Activated CD4-positive, alpha-beta T cell treated with anti-CD3 and anti-CD28 coated beads for 36 hours (primary cell): ENCODE data around the gene TTC9B. TPM values are rescaled to one million over a fixed set of nuclear protein-coding genes. Genes with fewer than 3 reads are reported as not detected.

Experiments used
- ATAC-seq: fragments of 200-7000 bp; cut with Tn5 transposase; one replicate; pipeline ENCODE4 v1.10.0; 2021; ENCODE audit warnings: mild to moderate bottlenecking, moderate library complexity
- CTCF ChIA-PET: fragments of 350-600 bp; sonication (Branson Sonifier 250); formaldehyde crosslinking; loops from one replicate; lab custom pipeline; 2021; ENCODE audit warnings: antibody characterized with exemption; lab: Charles Lee
- POLR2A ChIA-PET: fragments of 350-600 bp; sonication (Branson Sonifier 250); formaldehyde crosslinking; loops from one replicate; lab custom pipeline; 2021; ENCODE audit warnings: antibody characterized with exemption, inconsistent platforms; lab: Charles Lee
- DNase-seq: peaks from one replicate; pipeline ENCODE4 v3.0.0-alpha.2; 2020
- H3K27ac Mint-ChIP-seq: one replicate; pipeline ENCODE4 v1.8.0; 2021; ENCODE audit warnings: mixed read lengths
- H3K27me3 Mint-ChIP-seq: one replicate; pipeline ENCODE4 v1.8.0; 2021; ENCODE audit warnings: mixed read lengths
- H3K36me3 Mint-ChIP-seq: one replicate; pipeline ENCODE4 v1.8.0; 2021; ENCODE audit warnings: low read depth, mixed read lengths
- H3K4me1 Mint-ChIP-seq: one replicate; pipeline ENCODE4 v1.8.0; 2021; ENCODE audit warnings: mixed read lengths
- H3K4me3 Mint-ChIP-seq: one replicate; pipeline ENCODE4 v1.8.0; 2021; ENCODE audit warnings: mild to moderate bottlenecking, moderate library complexity, mixed read lengths
- H3K9me3 Mint-ChIP-seq: one replicate; pipeline ENCODE4 v1.8.0; 2021; ENCODE audit warnings: low read depth, mixed read lengths
- intact Hi-C, 2 experiments: fragments of 100-400 bp; cut with DNase I in 1 of 2; cut with micrococcal nuclease in 1 of 2; formaldehyde crosslinking; loops; one replicate each; pipeline versions ENCODE4 v1.14.2 to v1.15.1; 2022 to 2024; cut with DNase I, micrococcal nuclease
- total RNA-seq, 2 experiments: library from RNA; stranded (reverse); gene quantifications; one replicate each; pipeline ENCODE4 v1.2.3, GENCODE V29; 2021

The TTC9B gene
- total RNA-seq, 2 experiments from 2014 or later, result not detected

DNA sequence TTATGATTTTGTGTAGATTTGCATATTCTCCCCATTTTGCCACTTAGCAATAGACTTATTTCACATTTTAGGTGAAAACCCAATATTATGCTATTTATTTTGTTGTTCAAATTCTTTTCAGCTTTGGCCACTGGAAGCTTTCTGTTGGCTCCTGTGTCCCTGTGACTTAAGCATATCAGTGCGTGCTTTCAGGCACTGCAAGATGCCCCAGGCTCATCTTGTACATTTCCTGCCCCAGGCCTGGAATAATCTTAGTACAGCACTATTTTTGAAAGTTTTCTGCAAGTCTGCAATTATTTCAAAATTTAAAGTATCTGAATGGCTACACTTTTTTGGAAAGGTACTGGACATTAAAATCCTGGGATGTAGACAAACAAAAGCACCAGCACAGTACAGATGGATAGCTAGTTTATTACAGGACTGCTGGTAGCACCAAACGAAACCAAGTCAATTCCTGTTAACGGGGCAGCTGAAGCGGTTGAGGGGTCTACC is 11.8 kb upstream of the TTC9B start:
- ATAC-seq, result no peak
- H3K36me3 Mint-ChIP-seq, result peaks cover 9% of the 10 kb centered on the region
- no peaks in the 10 kb centered on the region for H3K9me3 Mint-ChIP-seq
- ChIA-PET CTCF (interaction anchor here (0.8 kb wide), 1 partner anchor 235 kb away, joined by 5 read pairs; the partner anchor contains the start of gene BLVRB), POLR2A (interaction anchor here (0.5 kb wide), 1 partner anchor 40 kb away, joined by 3 read pairs; no protein-coding TSS in a partner anchor)
- no peak overlapping the region for H3K4me3 Mint-ChIP-seq
- intact Hi-C loops, result no loop called here
- H3K27ac Mint-ChIP-seq, result no peak overlapping the region
- peaks cover 36% of the 10 kb centered on the region for H3K4me1 Mint-ChIP-seq
- peaks cover 26% of the 10 kb centered on the region for H3K27me3 Mint-ChIP-seq
- no peak for DNase-seq

- ChIA-PET POLR2A (interaction anchor here (0.6 kb wide), 1 partner anchor 256 kb away, joined by 4 read pairs; no protein-coding TSS in a partner anchor), CTCF (interaction anchor here (0.8 kb wide), 2 partner anchors 13 to 236 kb away, joined by 3 to 5 read pairs; partner anchors contain the start of gene BLVRB)
- H3K9me3 Mint-ChIP-seq, result no peaks in the 10 kb centered on the region
- peaks cover 36% of the 10 kb centered on the region for H3K4me1 Mint-ChIP-seq
- ATAC-seq (peak; percentile 95), DNase-seq (peak; percentile 50)
- H3K27ac Mint-ChIP-seq, result no peak overlapping the region
- intact Hi-C loops, result no loop called here
- peaks cover 30% of the 10 kb centered on the region for H3K27me3 Mint-ChIP-seq
- peaks cover 6% of the 10 kb centered on the region for H3K36me3 Mint-ChIP-seq
- no peak overlapping the region for H3K4me3 Mint-ChIP-seq
Observed at GRCh38 chr19:40229484-40229883, 11.3 kb upstream of the TTC9B start.

GRCh38 chr19:40228863-40229262 is 10.7 kb upstream of the TTC9B start:
- ATAC-seq (no peak), DNase-seq (no peak)
- Mint-ChIP-seq H3K4me3 (no peak overlapping the region), H3K36me3 (peaks cover under 1% of the 10 kb centered on the region), H3K4me1 (peaks cover 36% of the 10 kb centered on the region), H3K9me3 (no peaks in the 10 kb centered on the region), H3K27ac (no peak overlapping the region), H3K27me3 (peaks cover 37% of the 10 kb centered on the region)
- ChIA-PET CTCF (interaction anchor here (0.8 kb wide), 1 partner anchor 12 kb away, joined by 3 read pairs; no protein-coding TSS in a partner anchor), POLR2A (interaction anchor here (0.6 kb wide), 1 partner anchor 255 kb away, joined by 4 read pairs; no protein-coding TSS in a partner anchor)
- intact Hi-C loops, result no loop called here

DNA sequence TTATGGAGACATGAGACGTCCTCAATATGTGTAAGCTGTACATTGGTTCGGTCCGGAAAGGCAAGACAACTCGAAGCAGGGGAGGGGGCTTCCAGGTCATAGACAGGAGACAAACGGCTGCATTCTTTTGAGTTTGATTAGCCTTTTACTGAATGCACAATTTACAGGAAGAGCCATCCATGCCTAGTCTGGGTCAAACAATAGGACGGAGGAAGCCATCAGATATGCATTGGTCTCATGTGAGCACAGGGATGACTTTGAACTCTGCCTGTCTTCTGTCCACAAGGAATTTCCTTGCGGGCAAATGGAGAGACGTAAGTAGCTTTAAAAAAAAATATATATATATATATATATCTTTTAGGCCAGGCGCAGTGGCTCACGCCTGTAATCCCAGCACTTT is 10.2 kb upstream of the TTC9B start:
- POLR2A ChIA-PET, result no interaction called here
- peaks cover 41% of the 10 kb centered on the region for H3K27me3 Mint-ChIP-seq
- H3K27ac Mint-ChIP-seq, result no peak overlapping the region
- H3K4me1 Mint-ChIP-seq, result peaks cover 36% of the 10 kb centered on the region
- no peaks in the 10 kb centered on the region for H3K36me3 Mint-ChIP-seq
- intact Hi-C loops, result no loop called here
- no peak overlapping the region for H3K4me3 Mint-ChIP-seq
- CTCF ChIA-PET, result no interaction called here
- ATAC-seq (no peak), DNase-seq (no peak)
- no peaks in the 10 kb centered on the region for H3K9me3 Mint-ChIP-seq

DNA sequence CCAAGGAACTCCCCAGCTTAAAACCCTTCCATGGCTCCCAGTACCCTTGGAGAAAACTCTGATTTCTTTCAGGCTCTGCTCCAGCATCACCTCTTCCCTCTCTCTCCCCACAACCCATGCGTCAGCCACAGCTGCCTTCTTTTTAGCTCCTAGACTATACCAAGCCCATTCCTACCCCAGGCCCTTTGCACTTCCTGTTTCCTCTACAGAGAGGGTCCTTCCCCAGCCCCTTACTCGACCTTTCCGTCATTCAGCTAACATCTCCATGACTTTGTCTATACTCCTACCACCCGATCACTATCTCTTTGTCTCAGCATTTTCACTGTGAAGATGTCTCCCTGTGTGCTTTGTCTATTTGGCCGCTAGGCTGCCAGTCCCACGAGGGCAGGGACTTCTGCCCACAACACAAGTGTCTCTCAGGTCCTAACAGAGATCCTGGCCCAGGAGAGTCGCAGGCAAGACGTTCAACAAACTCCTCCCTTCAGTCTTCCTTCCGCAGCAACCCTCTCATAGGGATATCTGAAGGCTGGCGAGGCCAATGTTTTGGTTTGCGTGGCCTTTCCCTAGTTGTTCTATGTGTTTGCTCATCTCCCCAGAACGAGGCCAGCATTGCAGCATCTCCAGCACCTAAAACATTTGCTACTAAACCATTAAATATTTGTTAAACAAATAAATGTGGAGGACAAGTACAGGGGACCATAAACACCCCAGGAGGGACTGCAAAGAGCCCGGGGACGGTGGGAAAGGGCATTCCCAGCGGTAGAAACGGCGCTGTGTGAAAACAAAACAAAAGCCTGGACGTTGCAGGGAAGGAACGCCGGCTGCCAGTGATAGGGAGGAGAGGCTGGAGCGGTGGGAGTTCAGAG is 7.5 kb upstream of the TTC9B start:
- peaks cover 2% of the 10 kb centered on the region for H3K9me3 Mint-ChIP-seq
- no peak for ATAC-seq
- H3K27me3 Mint-ChIP-seq, result peaks cover 48% of the 10 kb centered on the region
- no peak overlapping the region for H3K27ac Mint-ChIP-seq
- no peaks in the 10 kb centered on the region for H3K36me3 Mint-ChIP-seq
- intact Hi-C loops, result no loop called here
- H3K4me3 Mint-ChIP-seq, result peak overlapping the region; percentile 10
- ChIA-PET POLR2A (interaction anchor here (0.7 kb wide), 1 partner anchor 294 kb away, joined by 3 read pairs; no protein-coding TSS in a partner anchor), CTCF (no interaction called here)
- peaks cover 36% of the 10 kb centered on the region for H3K4me1 Mint-ChIP-seq
- no peak for DNase-seq

DNA sequence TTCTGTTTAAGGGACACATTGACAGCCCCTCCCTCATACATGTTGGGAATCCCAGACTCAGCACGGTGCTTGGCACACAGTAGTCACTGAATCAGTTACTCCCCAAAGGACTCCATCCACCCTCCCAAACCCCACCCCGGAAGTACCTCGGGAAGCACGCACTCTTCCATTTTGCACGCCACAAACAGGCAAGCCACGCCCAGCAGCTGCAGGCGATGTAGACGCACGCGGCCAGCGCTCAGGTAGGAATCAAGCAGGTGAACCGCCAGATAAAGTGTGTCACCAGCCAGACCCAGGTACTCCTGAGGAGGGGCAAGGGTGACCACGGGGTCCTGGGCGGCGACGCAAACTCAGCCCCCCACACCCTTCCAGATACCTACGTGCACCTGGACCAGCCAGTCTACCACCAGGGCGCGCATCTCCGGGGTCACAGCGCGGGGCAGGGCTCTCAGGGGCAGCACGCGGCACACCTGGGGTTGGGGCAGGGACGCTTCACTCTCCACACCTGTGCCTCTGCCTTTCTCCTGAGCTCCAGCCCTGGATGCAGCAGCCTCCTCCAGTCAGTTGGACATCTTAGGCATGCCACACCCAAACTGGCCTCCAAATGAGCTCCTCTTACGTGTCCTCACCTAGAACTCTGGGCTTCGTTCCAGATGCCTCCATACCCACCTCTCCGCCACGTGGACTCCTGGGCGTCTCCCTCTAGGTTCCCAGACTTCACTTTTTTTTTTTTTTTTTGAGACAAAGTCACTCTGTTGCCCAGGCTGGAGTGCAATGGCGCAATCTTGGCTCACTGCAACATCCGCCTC is 6.4 kb upstream of the TTC9B start:
- Mint-ChIP-seq H3K4me1 (peaks cover 27% of the 10 kb centered on the region), H3K9me3 (peaks cover 2% of the 10 kb centered on the region), H3K4me3 (no peak overlapping the region), H3K27ac (no peak overlapping the region), H3K27me3 (peaks cover 55% of the 10 kb centered on the region), H3K36me3 (no peaks in the 10 kb centered on the region)
- no peak for DNase-seq
- ATAC-seq, result no peak
- ChIA-PET POLR2A (interaction anchor here (0.7 kb wide), 1 partner anchor 296 kb away, joined by 3 read pairs; no protein-coding TSS in a partner anchor), CTCF (no interaction called here)
- intact Hi-C loops, result no loop called here

DNA sequence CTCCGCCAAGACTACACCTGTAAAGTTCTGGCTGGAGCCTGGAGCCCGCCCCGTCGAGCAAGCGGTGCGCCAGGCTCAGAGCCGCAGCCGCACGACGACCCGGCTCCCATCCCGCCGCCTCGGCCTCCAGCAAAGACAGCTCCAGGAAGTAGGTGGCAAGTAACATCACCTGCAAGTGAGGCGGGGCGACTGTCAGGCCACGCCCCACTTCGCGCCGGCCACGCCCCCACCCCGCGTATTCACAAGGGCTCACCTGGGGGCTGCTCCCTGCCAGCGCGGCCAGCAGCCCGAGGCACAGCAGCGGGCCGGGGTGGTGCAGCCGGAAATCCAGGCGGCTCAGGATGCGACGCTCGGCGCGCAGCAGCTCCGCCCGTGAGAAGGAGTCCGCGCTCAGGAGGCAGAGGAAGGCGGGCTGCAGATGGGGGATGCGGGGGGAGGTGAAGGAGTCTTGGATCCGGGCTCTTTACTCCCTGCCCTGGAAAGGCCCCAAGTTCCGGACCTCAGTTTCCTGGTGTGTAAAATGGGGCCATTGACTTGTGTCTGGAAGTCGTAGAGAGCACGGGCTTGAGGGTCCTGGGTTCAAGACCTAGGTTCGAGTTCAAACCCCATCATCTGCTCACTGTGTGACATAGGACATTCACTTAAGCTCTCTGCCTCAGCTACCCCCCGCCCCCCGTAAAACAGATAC is 5.1 kb upstream of the TTC9B start:
- DNase-seq, result peak; percentile 60
- intact Hi-C loops, result loop anchor here in 1 of 2 experiments (2.0 kb wide), 1 partner anchor 32 kb away; the partner anchor contains the start of gene MAP3K10
- Mint-ChIP-seq H3K27me3 (peaks cover 66% of the 10 kb centered on the region), H3K27ac (no peak overlapping the region), H3K9me3 (peaks cover 2% of the 10 kb centered on the region), H3K4me3 (no peak overlapping the region), H3K4me1 (peaks cover 18% of the 10 kb centered on the region), H3K36me3 (no peaks in the 10 kb centered on the region)
- ChIA-PET CTCF (interaction anchor here (0.8 to 1.2 kb wide), 2 partner anchors 26 to 58 kb away, joined by 3 read pairs; no protein-coding TSS in a partner anchor), POLR2A (no interaction called here)
- ATAC-seq, result peak; percentile 23

DNA sequence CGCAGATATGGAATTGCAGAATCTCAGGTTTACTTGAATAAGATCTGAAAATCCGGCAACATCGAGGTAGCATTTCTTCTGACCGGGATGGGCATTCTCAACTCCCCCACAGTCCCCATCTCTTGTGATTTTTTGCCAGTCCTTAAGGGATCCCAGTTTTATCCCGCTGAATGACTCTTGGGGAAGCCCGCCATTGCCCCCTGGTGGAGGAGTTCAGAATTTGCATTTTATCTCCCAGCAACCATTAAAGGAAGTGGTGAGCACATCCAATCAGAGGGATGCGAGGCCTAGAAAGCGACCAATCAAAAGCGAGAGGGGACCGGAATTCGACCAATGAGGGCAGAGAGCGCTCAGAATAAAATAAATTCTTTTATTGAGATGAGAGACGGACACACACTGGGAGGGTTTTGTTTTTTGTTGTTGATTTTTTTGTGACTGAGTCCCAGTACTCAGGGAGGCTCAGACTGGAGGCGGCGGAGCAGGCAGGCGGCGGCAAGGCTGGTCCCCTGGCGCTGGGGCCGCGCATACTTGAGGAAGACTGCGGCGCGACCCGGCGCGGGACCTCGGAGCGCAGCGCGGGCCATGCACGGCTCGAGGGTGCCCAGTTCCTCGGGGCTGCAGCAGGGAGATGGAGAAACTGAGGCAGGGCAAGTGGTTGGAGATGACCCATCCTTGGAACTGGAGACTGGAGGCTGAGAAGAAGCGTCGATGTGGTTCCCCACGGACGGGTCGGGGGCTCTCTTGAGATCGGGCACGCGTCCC is 3.9 kb upstream of the TTC9B start:
- peaks cover 2% of the 10 kb centered on the region for H3K9me3 Mint-ChIP-seq
- no peak overlapping the region for H3K4me3 Mint-ChIP-seq
- peaks cover 58% of the 10 kb centered on the region for H3K27me3 Mint-ChIP-seq
- no peak overlapping the region for H3K27ac Mint-ChIP-seq
- DNase-seq, result peak; percentile 84
- POLR2A ChIA-PET, result no interaction called here
- peak; percentile 85 for ATAC-seq
- H3K36me3 Mint-ChIP-seq, result no peaks in the 10 kb centered on the region
- peaks cover 13% of the 10 kb centered on the region for H3K4me1 Mint-ChIP-seq
- intact Hi-C loops, result loop anchor here (1.0 to 2.0 kb wide), 4 partner anchors 31 to 429 kb away; partner anchors contain the start of gene MAP3K10 (in 1 of the 2)
- CTCF ChIA-PET, result no interaction called here

DNA sequence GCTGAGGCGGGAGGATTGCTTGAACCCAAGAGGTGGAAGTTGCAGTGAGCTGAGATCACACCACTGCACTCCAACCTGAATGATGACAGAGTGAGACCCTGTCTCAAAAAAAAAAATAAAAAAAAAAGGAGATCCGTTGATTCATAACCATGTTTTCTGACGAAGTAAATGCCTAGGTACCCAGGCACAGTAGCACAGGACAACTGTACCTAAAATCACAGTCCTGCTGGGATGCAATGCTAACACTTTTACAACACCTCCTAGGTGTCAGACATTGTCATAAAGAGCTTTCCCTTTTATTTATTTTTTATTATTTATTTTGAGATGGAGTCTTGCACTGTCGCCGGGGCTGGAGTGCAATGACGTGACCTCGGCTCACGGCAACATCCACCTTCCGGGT is 2.5 kb upstream of the TTC9B start:
- Mint-ChIP-seq H3K4me1 (peaks cover 12% of the 10 kb centered on the region), H3K27me3 (peaks cover 59% of the 10 kb centered on the region), H3K9me3 (peaks cover 2% of the 10 kb centered on the region), H3K36me3 (no peaks in the 10 kb centered on the region), H3K4me3 (no peak overlapping the region), H3K27ac (no peak overlapping the region)
- intact Hi-C loops, result no loop called here
- no peak for DNase-seq
- POLR2A ChIA-PET, result interaction anchor here (1.0 to 1.6 kb wide), 2 partner anchors 65 to 77 kb away, joined by 3 to 4 read pairs; partner anchors contain the start of gene AKT2
- ATAC-seq, result no peak
- CTCF ChIA-PET, result interaction anchor here (0.6 to 1.1 kb wide), 8 partner anchors 10 to 255 kb away, joined by 3 to 5 read pairs (median 3); no protein-coding TSS in a partner anchor
